HL-60 (cell line): ENCODE data around the gene KISS1.

Source experiments
- DNase-seq, 2 experiments: peaks; one replicate each; pipeline ENCODE4 v3.0.0-alpha.2; 2010 to 2020; ENCODE audit warnings: low read depth in 1 of 2, low spot score in 1 of 2
- H3K27ac ChIP-seq: fragments of 250-450 bp; sonication (Bioruptor Pico); replicated peaks from 2 replicates; pipeline ENCODE4 v1.5.1; 2020; ENCODE audit warnings: mild to moderate bottlenecking, moderate library complexity
- H3K27me3 ChIP-seq: fragments of 250-450 bp; sonication (Bioruptor Pico); 2 replicates; pipeline ENCODE4 v1.5.1; 2021; ENCODE audit warnings: mild to moderate bottlenecking, moderate library complexity; ENCODE audit not compliant: insufficient read depth, poor library complexity, severe bottlenecking
- H3K4me3 ChIP-seq: replicated peaks from 2 replicates; pipeline ENCODE4 v1.5.1; 2011; ENCODE audit warnings: mild to moderate bottlenecking, control low read depth, low read length; ENCODE audit not compliant: insufficient read depth
- GABPA ChIP-seq: IDR thresholded peaks from 2 replicates; pipeline ENCODE4 v1.6.1; 2012; ENCODE audit warnings: low read depth
- POLR2AphosphoS5 ChIP-seq: IDR thresholded peaks from 2 replicates; pipeline ENCODE4 v1.6.1; 2012; ENCODE audit warnings: low read depth
- SPI1 ChIP-seq: IDR thresholded peaks from 2 replicates; pipeline ENCODE4 v1.6.1; 2012; ENCODE audit warnings: low read depth, mild to moderate bottlenecking, borderline replicate concordance
- TF ChIP-seq, protein P1 (sequence below): IDR thresholded peaks from one replicate; pipeline ENCODE4 v1.5.1; 2011; ENCODE audit warnings: low read length, control low read depth, inconsistent platforms; ENCODE audit not compliant: insufficient read depth
- TF ChIP-seq, protein P2 (sequence below): IDR thresholded peaks from 2 replicates; pipeline ENCODE4 v1.6.1; 2012; ENCODE audit warnings: low read depth; ENCODE audit not compliant: insufficient replicate concordance

The KISS1 gene

GRCh38 chr1:204146309-204146708 lies 50.0 kb downstream of the KISS1 start:
- DNase-seq: no peak
- Histone ChIP-seq H3K27ac (no peak overlapping the region), H3K27me3 (peaks cover 22% of the 10 kb centered on the region), H3K4me3 (no peak overlapping the region)
- TF ChIP-seq, protein P1, sequence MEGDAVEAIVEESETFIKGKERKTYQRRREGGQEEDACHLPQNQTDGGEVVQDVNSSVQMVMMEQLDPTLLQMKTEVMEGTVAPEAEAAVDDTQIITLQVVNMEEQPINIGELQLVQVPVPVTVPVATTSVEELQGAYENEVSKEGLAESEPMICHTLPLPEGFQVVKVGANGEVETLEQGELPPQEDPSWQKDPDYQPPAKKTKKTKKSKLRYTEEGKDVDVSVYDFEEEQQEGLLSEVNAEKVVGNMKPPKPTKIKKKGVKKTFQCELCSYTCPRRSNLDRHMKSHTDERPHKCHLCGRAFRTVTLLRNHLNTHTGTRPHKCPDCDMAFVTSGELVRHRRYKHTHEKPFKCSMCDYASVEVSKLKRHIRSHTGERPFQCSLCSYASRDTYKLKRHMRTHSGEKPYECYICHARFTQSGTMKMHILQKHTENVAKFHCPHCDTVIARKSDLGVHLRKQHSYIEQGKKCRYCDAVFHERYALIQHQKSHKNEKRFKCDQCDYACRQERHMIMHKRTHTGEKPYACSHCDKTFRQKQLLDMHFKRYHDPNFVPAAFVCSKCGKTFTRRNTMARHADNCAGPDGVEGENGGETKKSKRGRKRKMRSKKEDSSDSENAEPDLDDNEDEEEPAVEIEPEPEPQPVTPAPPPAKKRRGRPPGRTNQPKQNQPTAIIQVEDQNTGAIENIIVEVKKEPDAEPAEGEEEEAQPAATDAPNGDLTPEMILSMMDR: no peak
- no peak for TF ChIP-seq GABPA
- TF ChIP-seq, protein P2, sequence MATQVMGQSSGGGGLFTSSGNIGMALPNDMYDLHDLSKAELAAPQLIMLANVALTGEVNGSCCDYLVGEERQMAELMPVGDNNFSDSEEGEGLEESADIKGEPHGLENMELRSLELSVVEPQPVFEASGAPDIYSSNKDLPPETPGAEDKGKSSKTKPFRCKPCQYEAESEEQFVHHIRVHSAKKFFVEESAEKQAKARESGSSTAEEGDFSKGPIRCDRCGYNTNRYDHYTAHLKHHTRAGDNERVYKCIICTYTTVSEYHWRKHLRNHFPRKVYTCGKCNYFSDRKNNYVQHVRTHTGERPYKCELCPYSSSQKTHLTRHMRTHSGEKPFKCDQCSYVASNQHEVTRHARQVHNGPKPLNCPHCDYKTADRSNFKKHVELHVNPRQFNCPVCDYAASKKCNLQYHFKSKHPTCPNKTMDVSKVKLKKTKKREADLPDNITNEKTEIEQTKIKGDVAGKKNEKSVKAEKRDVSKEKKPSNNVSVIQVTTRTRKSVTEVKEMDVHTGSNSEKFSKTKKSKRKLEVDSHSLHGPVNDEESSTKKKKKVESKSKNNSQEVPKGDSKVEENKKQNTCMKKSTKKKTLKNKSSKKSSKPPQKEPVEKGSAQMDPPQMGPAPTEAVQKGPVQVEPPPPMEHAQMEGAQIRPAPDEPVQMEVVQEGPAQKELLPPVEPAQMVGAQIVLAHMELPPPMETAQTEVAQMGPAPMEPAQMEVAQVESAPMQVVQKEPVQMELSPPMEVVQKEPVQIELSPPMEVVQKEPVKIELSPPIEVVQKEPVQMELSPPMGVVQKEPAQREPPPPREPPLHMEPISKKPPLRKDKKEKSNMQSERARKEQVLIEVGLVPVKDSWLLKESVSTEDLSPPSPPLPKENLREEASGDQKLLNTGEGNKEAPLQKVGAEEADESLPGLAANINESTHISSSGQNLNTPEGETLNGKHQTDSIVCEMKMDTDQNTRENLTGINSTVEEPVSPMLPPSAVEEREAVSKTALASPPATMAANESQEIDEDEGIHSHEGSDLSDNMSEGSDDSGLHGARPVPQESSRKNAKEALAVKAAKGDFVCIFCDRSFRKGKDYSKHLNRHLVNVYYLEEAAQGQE: no peak
- TF ChIP-seq POLR2AphosphoS5: no peak
- TF ChIP-seq SPI1: no peak

GRCh38 chr1:204145033-204145504 lies 51.2 kb downstream of the KISS1 start:
- H3K27me3 ChIP-seq: peaks cover 11% of the 10 kb centered on the region
- H3K4me3 ChIP-seq: no peak overlapping the region
- TF ChIP-seq, protein P2: no peak
- TF ChIP-seq SPI1 (no peak), POLR2AphosphoS5 (no peak), GABPA (no peak)
- TF ChIP-seq, protein P1: no peak
- no peak overlapping the region for H3K27ac ChIP-seq
- DNase-seq: no peak

DNA sequence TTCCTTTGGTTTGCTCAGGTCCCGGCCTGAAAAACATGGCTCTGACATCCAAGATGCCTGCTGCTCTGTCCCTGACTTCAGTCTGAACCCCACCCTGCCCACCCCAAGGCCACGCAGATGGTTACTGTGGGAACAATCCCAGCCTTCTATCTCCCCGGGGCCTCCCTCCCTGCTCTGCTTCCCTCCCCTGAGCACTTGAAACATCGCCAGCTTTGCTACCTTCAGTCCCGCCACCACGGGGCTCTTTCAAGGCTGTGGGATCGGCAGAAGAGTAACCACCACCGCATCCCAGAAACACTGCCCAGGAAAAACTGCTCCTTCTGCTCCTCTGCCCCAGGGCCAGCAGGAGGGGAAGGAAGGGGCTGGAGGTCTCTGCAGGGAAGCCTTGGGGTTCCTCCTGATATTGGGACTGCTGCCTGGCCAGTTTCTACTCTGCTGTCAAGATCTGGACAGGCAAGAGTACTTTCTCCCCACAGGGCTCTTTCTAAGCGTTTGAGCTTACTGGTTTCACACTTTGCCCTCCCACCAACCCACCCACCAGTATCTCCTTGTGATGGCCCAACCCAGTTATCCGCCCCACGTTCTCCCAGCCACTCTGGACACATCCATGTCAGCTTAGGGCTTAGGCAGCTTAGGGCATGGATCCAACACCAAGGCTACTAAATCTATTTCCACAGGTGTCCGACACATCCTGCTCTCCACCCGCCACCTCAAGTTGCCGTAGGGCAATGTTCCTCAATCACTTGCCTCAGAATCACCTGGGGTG lies 52.8 kb downstream of the KISS1 start:
- H3K27ac ChIP-seq: no peak overlapping the region
- peaks cover 10% of the 10 kb centered on the region for H3K27me3 ChIP-seq
- no peak overlapping the region for H3K4me3 ChIP-seq
- TF ChIP-seq, protein P1: no peak
- TF ChIP-seq SPI1: no peak
- TF ChIP-seq, protein P2: no peak
- TF ChIP-seq POLR2AphosphoS5: no peak
- no peak for TF ChIP-seq GABPA
- DNase-seq: no peak
